Esophagus squamous epithelium (tissue), 4 donors: ENCODE data around the gene PTPN1.

ENCODE experiments used
- CTCF ChIP-seq, 6 experiments: fragments of 450-650 bp in 4 of 6; fragments of 200-600 bp in 2 of 6; sonication (generic) in 2 of 6; IDR thresholded peaks; one replicate each; pipeline ENCODE4 v1.5.1; 2016 to 2019; ENCODE audit warnings: antibody characterized with exemption in 6 of 6, mild to moderate bottlenecking in 4 of 6, moderate library complexity in 4 of 6
- POLR2A ChIP-seq, 4 donors: fragments of 450-650 bp; IDR thresholded peaks; one replicate each; pipeline ENCODE4 v1.6.1; 2017; ENCODE audit warnings: antibody characterized with exemption in 4 of 4, mild to moderate bottlenecking in 4 of 4, moderate library complexity in 3 of 4

GRCh38 chr20:50516935-50517816 lies 7.0 kb downstream of the PTPN1 start:
- TF ChIP-seq CTCF (IDR thresholded peaks at IDR 0.05) = no peak
- no peak for TF ChIP-seq POLR2A (IDR thresholded peaks at IDR 0.05)
